NCI-H2107 treated with DMSO at 0.1 percent for 48 hours (cell line): Measurements from ENCODE around the gene POLE4.

Experiments
- DNase-seq: peaks from one replicate; lab custom pipeline; 2025; ENCODE audit not compliant: unreplicated experiment; lab: John Stamatoyannopoulos, UW

The POLE4 gene

GRCh38 chr2:74958274-74959105, at the start of gene POLE4:
Gene POLE4, plus strand, starts transcription at chr2:74958643. Its CDS starts 37 bp downstream, at chr2:74958680.
- DNase-seq: peak; percentile 48

- no peak for DNase-seq
These were observed 49.5 kb upstream of the POLE4 start for GRCh38 chr2:74908748-74909444.

GRCh38 chr2:74910245-74910644, 48.2 kb upstream of the POLE4 start:
- no peak for DNase-seq

- no peak for DNase-seq
These were observed 47.4 kb upstream of the POLE4 start for GRCh38 chr2:74911061-74911460.

GRCh38 chr2:74915743-74916142, 42.7 kb upstream of the POLE4 start:
- no peak for DNase-seq

GRCh38 chr2:74916394-74916793, 42.0 kb upstream of the POLE4 start:
- no peak for DNase-seq

GRCh38 chr2:74917702-74918619, 40.5 kb upstream of the POLE4 start:
- no peak for DNase-seq

GRCh38 chr2:74919827-74920226, 38.6 kb upstream of the POLE4 start:
- DNase-seq: peak; percentile 36

- DNase-seq: no peak
These were observed 37.2 kb upstream of the POLE4 start for GRCh38 chr2:74921236-74921736.

GRCh38 chr2:74922592-74923227, 35.7 kb upstream of the POLE4 start:
- no peak for DNase-seq

- DNase-seq: no peak
These were observed 33.8 kb upstream of the POLE4 start for GRCh38 chr2:74924463-74925265.

GRCh38 chr2:74925361-74925786, 33.1 kb upstream of the POLE4 start:
- DNase-seq: peak; percentile 30

GRCh38 chr2:74927621-74928020, 30.8 kb upstream of the POLE4 start:
- DNase-seq: no peak

GRCh38 chr2:74930811-74931486, 27.5 kb upstream of the POLE4 start:
- DNase-seq: no peak

GRCh38 chr2:74931940-74932339, 26.5 kb upstream of the POLE4 start:
- DNase-seq: no peak

- DNase-seq: no peak
These were observed 22.5 kb upstream of the POLE4 start for GRCh38 chr2:74935975-74936391.

- DNase-seq: no peak
These were observed 21.1 kb upstream of the POLE4 start for GRCh38 chr2:74937221-74937880.

GRCh38 chr2:74938264-74938663, 20.2 kb upstream of the POLE4 start:
- no peak for DNase-seq
